Breast epithelium (tissue), 3 donors: ENCODE measurements around the gene KANSL3.

ENCODE experiments used
- POLR2A ChIP-seq: fragments of 450-650 bp; IDR thresholded peaks from one replicate; pipeline ENCODE4 v1.6.1; 2016; ENCODE audit warnings: antibody characterized with exemption, mild to moderate bottlenecking, moderate library complexity
- TF ChIP-seq, protein P1 (sequence below), 3 donors: fragments of 450-650 bp; IDR thresholded peaks; one replicate each; pipeline ENCODE4 v1.5.1; 2016 to 2017; ENCODE audit warnings: antibody characterized with exemption in 3 of 3, mild to moderate bottlenecking in 3 of 3, moderate library complexity in 3 of 3

DNA sequence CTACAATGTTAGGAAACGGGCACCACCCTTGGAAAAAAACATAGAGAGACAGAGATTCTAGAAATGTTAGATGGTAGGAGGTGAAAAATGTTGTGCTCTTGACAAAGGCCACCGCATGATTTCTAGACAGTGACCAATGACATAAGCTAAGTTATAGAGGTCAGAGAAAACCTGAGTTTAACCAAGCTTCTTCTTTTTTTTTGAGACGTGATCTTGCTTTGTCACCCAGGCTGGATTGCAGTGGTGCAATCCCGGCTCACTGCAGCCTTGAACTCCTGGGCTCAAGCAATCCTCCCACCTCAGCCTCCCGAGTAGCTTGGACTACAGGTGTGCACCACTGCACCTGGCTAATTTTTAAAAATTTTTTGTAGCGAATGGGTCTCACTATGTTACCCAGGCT lies 17.4 kb upstream of the KANSL3 start:
- TF ChIP-seq, protein P1, sequence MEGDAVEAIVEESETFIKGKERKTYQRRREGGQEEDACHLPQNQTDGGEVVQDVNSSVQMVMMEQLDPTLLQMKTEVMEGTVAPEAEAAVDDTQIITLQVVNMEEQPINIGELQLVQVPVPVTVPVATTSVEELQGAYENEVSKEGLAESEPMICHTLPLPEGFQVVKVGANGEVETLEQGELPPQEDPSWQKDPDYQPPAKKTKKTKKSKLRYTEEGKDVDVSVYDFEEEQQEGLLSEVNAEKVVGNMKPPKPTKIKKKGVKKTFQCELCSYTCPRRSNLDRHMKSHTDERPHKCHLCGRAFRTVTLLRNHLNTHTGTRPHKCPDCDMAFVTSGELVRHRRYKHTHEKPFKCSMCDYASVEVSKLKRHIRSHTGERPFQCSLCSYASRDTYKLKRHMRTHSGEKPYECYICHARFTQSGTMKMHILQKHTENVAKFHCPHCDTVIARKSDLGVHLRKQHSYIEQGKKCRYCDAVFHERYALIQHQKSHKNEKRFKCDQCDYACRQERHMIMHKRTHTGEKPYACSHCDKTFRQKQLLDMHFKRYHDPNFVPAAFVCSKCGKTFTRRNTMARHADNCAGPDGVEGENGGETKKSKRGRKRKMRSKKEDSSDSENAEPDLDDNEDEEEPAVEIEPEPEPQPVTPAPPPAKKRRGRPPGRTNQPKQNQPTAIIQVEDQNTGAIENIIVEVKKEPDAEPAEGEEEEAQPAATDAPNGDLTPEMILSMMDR (IDR thresholded peaks at IDR 0.05), result no peak
- no peak for TF ChIP-seq POLR2A
